Measurements from ENCODE around the gene SHISAL1. TPM values are rescaled to one million over a fixed set of nuclear protein-coding genes. Genes with fewer than 3 reads are reported as not detected.

Gene SHISAL1
- total RNA-seq, 1 experiment from 2014 or later, result 8.7 TPM

GRCh38 chr22:44209343-44209742 lies 103.4 kb downstream of the SHISAL1 start:
- no peak for DNase-seq (ENCODE audit: low read depth)

DNA sequence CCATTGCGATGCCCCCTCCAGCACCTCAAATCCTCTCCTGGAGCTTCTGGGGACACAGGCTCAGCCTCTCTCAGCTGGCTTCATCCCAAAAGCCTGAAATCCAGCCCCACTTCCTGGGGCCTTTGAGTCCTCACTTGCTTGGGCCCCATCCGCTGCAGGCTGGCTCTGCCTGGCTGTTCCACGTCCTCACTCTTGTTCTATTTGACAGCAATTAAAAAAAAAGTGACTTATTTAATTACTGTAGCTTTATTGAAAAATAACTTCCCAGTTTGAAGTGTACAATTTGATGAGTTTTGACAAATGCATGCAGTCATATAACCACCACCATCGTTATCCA lies 104.8 kb downstream of the SHISAL1 start:
- no peak for DNase-seq (ENCODE audit: low read depth)

DNA sequence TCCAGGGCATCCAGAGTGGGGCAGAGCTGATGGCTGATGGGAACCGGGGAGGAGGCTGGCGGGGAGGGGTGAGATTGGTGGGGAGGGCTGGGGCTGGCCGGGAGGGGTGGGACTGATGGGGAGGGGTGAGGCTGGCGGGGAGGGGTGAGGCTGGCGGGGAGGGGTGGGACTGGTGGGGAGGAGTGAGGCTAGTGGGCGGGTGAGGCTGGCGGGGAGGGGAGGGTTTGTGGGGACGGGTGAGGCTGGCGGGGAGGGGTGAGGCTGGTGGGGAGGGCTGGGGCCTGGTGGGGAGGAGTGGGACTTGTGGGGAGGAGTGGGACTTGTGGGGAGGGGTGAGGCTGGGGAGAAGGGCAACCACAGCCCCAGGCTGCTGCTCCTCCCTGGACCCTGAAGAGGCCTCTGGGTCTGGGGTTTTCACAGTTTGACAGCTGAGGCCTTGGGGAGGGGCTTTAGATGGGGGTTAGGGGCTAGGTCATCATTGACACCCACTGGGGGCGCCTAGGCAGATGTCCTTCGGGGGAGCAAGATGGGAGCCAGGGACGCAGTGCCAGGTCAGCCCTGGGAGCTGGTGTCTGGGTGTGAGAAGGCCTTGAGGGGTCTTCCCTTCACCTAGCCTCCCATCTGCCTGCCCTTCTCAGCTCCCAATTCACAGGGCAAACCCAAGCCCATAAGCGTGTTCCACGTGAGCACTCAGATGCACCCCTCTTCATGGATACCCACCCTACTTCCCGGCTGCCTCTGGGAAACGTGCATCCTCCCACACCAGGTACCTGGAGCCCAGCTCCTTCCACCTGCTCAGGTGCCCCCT lies 105.4 kb downstream of the SHISAL1 start:
- no peak for DNase-seq (ENCODE audit: low read depth)

GRCh38 chr22:44206696-44207095 lies 106.1 kb downstream of the SHISAL1 start:
- no peak for DNase-seq (ENCODE audit: low read depth)

GRCh38 chr22:44206330-44206645 lies 106.5 kb downstream of the SHISAL1 start:
- no peak for DNase-seq (ENCODE audit: low read depth)

DNA sequence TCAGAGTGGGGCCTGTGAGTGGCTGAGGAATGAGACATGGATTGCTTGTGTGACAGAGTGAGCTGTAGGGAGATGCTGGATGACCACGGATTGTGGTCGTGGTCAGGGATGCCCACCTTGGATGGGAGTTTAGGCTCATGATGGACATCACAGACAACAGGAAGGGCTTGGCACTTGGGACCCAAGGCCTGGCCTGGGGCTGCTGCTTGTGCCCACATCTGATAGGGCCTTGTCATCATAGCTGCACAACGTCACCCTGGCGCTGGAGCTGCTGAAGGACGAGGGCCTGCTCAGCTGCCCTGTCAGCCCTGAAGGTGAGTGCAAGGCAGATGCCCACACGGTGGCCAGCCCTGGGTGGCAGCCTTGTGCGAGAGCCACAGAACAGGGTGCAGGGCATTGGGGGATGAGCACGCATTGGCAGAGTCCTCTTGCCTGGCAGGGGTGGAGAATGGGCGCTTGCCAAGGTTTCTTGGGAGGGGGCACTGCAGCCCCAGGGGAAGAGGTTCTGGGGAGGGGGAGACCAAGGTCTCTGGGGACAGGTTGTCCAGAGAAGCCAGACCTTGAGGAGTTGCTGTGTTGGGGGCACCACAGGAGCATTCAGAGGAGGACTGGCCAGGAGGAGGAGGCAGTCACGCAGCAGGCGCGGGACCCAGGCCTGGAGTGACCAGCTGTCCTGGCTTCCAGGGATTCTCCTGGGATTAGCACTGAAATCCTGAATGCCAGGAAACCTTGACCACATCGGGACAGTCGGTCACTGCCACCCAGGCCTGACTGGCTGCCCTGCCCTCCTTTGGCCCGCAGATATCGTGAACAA lies 107.0 kb downstream of the SHISAL1 start:
- no peak for DNase-seq (ENCODE audit: low read depth)

DNA sequence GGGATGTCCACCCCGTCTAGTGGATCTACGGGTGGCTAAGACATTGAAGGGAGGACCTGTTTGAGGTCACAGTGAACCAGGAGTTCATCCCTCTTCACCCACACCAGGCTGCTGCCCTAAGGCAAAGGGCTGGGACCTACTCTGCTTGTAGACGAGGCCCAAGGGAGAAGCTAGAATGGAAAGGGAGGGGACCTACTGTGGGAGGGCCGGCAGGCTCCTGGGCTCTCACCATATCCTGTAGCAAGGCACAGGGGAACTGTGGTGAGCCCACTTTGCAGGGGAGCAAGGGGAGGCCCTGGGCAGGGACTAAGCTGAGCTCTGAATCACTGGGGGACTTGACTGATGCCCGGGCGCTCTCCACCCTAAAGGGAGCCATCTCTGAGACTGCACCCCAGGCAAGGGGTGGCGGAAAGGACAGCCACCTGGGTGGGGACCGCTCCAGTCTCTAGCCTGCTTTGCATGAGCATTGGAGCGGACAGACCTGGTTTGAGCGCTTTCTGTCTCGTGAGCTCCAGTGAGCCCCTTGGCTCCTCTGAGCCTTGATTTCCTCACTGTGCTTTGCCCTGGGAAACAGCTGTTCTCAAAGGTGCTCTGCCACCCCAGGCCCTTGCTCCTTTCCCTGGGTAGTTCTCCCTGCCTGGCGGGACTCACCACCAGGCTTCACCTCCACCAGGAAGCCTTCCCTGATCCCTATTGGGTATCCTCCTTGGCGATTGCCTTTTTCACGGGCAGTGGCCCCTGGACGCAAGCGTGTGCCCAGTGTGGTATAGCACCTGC lies 107.8 kb downstream of the SHISAL1 start:
- no peak for DNase-seq (ENCODE audit: low read depth)

- DNase-seq (ENCODE audit: low read depth), result no peak
Observed at GRCh38 chr22:44203203-44203602, 109.5 kb downstream of the SHISAL1 start.

DNA sequence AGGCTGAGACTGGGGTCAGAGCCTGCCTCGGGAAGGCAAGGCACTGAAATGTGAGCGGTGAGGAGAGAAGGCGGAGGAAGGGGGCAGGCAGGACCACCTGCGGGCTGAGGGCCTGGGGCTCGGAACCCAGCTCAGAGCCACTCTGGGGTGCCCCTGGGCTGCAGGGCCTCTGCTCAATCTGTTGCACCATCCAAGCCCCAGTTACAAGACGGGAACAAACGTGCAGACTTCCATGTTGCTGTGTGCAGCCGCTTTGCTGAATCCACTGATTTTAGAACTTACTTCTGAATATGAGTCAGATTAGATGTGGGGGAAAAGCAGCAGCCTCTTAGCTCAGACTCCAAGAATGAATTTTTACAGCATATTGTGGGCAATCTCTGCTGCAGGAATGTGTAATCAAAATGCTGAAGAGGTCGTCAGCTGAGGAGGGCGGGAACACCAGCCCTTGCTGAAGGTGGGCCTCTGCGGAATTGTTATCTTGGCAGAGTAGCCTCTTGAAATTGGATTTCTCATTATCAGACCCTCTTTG lies 110.4 kb downstream of the SHISAL1 start:
- peak; percentile 78 for DNase-seq (ENCODE audit: low read depth)

GRCh38 chr22:44201665-44202064 lies 111.1 kb downstream of the SHISAL1 start:
- DNase-seq (ENCODE audit: low read depth), result no peak

GRCh38 chr22:44200855-44201550 lies 111.7 kb downstream of the SHISAL1 start:
- no peak for DNase-seq (ENCODE audit: low read depth)

GRCh38 chr22:44200451-44200850 lies 112.3 kb downstream of the SHISAL1 start:
- no peak for DNase-seq (ENCODE audit: low read depth)

GRCh38 chr22:44199866-44200265 lies 112.9 kb downstream of the SHISAL1 start:
- no peak for DNase-seq (ENCODE audit: low read depth)

- DNase-seq (ENCODE audit: low read depth), result no peak
Observed at GRCh38 chr22:44199164-44199563, 113.6 kb downstream of the SHISAL1 start.

- no peak for DNase-seq (ENCODE audit: low read depth)
Observed at GRCh38 chr22:44197271-44197670, 115.5 kb downstream of the SHISAL1 start.

DNA sequence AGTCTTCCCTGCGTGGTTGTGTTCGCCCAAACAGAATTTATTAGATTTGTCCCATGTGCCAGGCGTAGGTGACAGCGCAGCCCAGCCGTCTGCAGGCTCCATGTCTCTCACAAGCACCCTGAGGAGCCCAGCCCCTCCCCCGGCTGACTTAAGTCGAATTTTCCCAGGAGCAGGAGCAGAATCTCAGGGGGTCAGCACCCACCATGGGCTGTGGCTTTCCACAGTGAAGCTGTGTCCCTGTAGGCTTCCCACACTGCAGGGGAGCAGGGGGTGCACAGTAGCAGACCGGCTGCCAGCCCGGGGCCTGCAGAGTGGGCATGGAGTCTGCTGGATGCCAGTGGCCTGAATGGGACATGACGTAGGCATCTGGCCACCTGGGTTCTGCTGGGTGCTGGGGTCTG lies 116.0 kb downstream of the SHISAL1 start:
- no peak for DNase-seq (ENCODE audit: low read depth)

GRCh38 chr22:44196241-44196640 lies 116.5 kb downstream of the SHISAL1 start:
- DNase-seq (ENCODE audit: low read depth), result no peak

GRCh38 chr22:44195189-44195871 lies 117.4 kb downstream of the SHISAL1 start:
- DNase-seq (ENCODE audit: low read depth), result no peak

DNA sequence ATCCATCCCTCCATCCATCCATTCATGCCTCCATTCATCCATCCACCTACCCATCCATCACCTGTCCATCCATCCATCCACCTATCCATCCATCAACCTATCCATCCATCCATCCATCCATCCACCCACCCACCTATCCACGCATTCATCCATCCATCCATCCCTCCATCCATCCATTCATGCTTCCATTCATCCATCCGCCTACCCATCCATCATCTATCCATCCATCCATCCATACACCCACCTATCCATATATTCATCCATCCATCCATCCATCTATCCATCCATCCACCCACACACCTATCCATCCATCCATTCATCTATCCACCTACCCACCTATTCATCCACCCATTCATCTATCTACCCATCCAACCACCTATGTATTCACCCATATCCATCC lies 118.2 kb downstream of the SHISAL1 start:
- DNase-seq (ENCODE audit: low read depth), result no peak
